OCI-LY3 (cell line): ENCODE data around the gene PKD1.

Source experiments
- H2AFZ ChIP-seq: fragments of 200-600, 300-600 bp; shearing (Covaris generic); 2 replicates; pipeline ENCODE4 v1.6.0; 2014; ENCODE audit warnings: antibody characterized with exemption, low read depth, low read length
- H3K27ac ChIP-seq: fragments of 200-600, 300-600 bp; sonication (generic); 2 replicates; pipeline ENCODE4 v1.5.1; 2014; ENCODE audit warnings: mild to moderate bottlenecking, low read length, moderate library complexity, mixed read lengths
- H3K27me3 ChIP-seq: fragments of 200-600, 300-600 bp; sonication (generic); 2 replicates; pipeline ENCODE4 v1.6.1; 2014; ENCODE audit warnings: low read depth, low read length, mixed read lengths
- H3K36me3 ChIP-seq: fragments of 200-600, 300-600 bp; sonication (generic); replicated peaks from 2 replicates; pipeline ENCODE3; 2014; ENCODE audit warnings: low read depth, low read length, mixed read lengths
- H3K4me1 ChIP-seq: fragments of 300-600, 200-600 bp; sonication (generic); 2 replicates; pipeline ENCODE4 v1.6.1; 2014; ENCODE audit warnings: low read length, mixed read lengths
- H3K4me2 ChIP-seq: fragments of 200-600, 300-600 bp; sonication (generic); 2 replicates; pipeline ENCODE4 v1.6.1; 2014; ENCODE audit warnings: low read length, mixed read lengths
- H3K4me3 ChIP-seq: fragments of 300-600, 200-600 bp; sonication (generic); 2 replicates; pipeline ENCODE4 v1.5.1; 2014; ENCODE audit warnings: antibody characterized with exemption, mild to moderate bottlenecking, low read length, moderate library complexity
- H3K79me2 ChIP-seq: fragments of 300-600, 200-600 bp; shearing (Covaris generic); 2 replicates; pipeline ENCODE4 v1.6.1; 2014; ENCODE audit warnings: mild to moderate bottlenecking, low read length, mixed read lengths
- H3K9ac ChIP-seq: fragments of 300-600, 200-600 bp; shearing (Covaris generic); 2 replicates; pipeline ENCODE4 v1.6.0; 2014; ENCODE audit warnings: mild to moderate bottlenecking, low read length, moderate library complexity
- H3K9me3 ChIP-seq: fragments of 200-600, 300-600 bp; shearing (Covaris generic); 2 replicates; pipeline ENCODE4 v1.6.1; 2014; ENCODE audit warnings: low read length, mixed read lengths; ENCODE audit not compliant: insufficient read depth
- H4K20me1 ChIP-seq: fragments of 200-600, 300-600 bp; sonication (generic); 2 replicates; pipeline ENCODE4 v1.6.1; 2016; ENCODE audit warnings: low read length, mixed read lengths; ENCODE audit not compliant: insufficient read depth
- CTCF ChIP-seq: fragments of 200-600, 300-600 bp; sonication (generic); IDR thresholded peaks from 2 replicates; pipeline ENCODE4 v1.5.1; 2014; ENCODE audit warnings: antibody characterized with exemption, low read length, low read depth
- EZH2phosphoT487 ChIP-seq: fragments of 200-600 bp; shearing (Covaris generic); IDR thresholded peaks from 2 replicates; pipeline ENCODE4 v1.6.1; 2018; ENCODE audit warnings: antibody characterized with exemption, mixed run types, low read depth

Gene PKD1

GRCh38 chr16:2077696-2078095 lies 58.0 kb downstream of the PKD1 start:
- H3K9ac ChIP-seq = no peak overlapping the region
- no peaks in the 10 kb centered on the region for H3K9me3 ChIP-seq
- no peak overlapping the region for H3K4me3 ChIP-seq
- TF ChIP-seq EZH2phosphoT487 (no peak), CTCF (no peak)
- no peak overlapping the region for H3K27ac ChIP-seq
- H3K27me3 ChIP-seq = no peaks in the 10 kb centered on the region
- no peaks in the 10 kb centered on the region for H3K4me1 ChIP-seq
- no peaks in the 10 kb centered on the region for H4K20me1 ChIP-seq
- H2AFZ ChIP-seq = no peak overlapping the region
- H3K36me3 ChIP-seq = no peaks in the 10 kb centered on the region
- H3K79me2 ChIP-seq = no peaks in the 10 kb centered on the region
- no peak overlapping the region for H3K4me2 ChIP-seq

GRCh38 chr16:2077016-2077415 lies 58.7 kb downstream of the PKD1 start:
- H2AFZ ChIP-seq = no peak overlapping the region
- no peaks in the 10 kb centered on the region for H3K36me3 ChIP-seq
- no peak overlapping the region for H3K4me3 ChIP-seq
- no peaks in the 10 kb centered on the region for H3K4me1 ChIP-seq
- no peak overlapping the region for H3K4me2 ChIP-seq
- H3K27me3 ChIP-seq = no peaks in the 10 kb centered on the region
- no peak overlapping the region for H3K27ac ChIP-seq
- no peak for TF ChIP-seq CTCF
- TF ChIP-seq EZH2phosphoT487 = no peak
- no peak overlapping the region for H3K9ac ChIP-seq
- H4K20me1 ChIP-seq = no peaks in the 10 kb centered on the region
- H3K79me2 ChIP-seq = no peaks in the 10 kb centered on the region
- H3K9me3 ChIP-seq = no peaks in the 10 kb centered on the region

- Histone ChIP-seq H3K36me3 (no peaks in the 10 kb centered on the region), H3K79me2 (no peaks in the 10 kb centered on the region), H3K4me1 (no peaks in the 10 kb centered on the region), H3K4me2 (no peak overlapping the region), H4K20me1 (no peaks in the 10 kb centered on the region), H2AFZ (no peak overlapping the region), H3K9me3 (no peaks in the 10 kb centered on the region), H3K27me3 (no peaks in the 10 kb centered on the region), H3K27ac (no peak overlapping the region), H3K4me3 (no peak overlapping the region), H3K9ac (no peak overlapping the region)
- no peak for TF ChIP-seq EZH2phosphoT487
- no peak for TF ChIP-seq CTCF
Measured at GRCh38 chr16:2076072-2076865, 59.4 kb downstream of the PKD1 start.

GRCh38 chr16:2075631-2076030 lies 60.1 kb downstream of the PKD1 start:
- no peak overlapping the region for H3K4me2 ChIP-seq
- H3K4me3 ChIP-seq = no peak overlapping the region
- H3K9me3 ChIP-seq = no peaks in the 10 kb centered on the region
- TF ChIP-seq EZH2phosphoT487 (no peak), CTCF (no peak)
- H3K4me1 ChIP-seq = no peaks in the 10 kb centered on the region
- H3K9ac ChIP-seq = no peak overlapping the region
- H3K27ac ChIP-seq = no peak overlapping the region
- H3K27me3 ChIP-seq = no peaks in the 10 kb centered on the region
- H3K79me2 ChIP-seq = no peaks in the 10 kb centered on the region
- no peaks in the 10 kb centered on the region for H4K20me1 ChIP-seq
- H2AFZ ChIP-seq = no peak overlapping the region
- no peaks in the 10 kb centered on the region for H3K36me3 ChIP-seq
